ENCODE data around the gene FBXL5.

GRCh38 chr4:15563871-15564270 lies 91.3 kb downstream of the FBXL5 start:
- TF ChIP-seq CTCF (conservative IDR thresholded peaks at IDR 0.05; ENCODE audit: low read length) (no peak), EZH2phosphoT487 (IDR thresholded peaks at IDR 0.05; ENCODE audit: borderline replicate concordance) (no peak)
